Chondrocyte (in vitro differentiated cells): Measurements from ENCODE around the gene ECHDC3. TPM values are rescaled to one million over a fixed set of nuclear protein-coding genes. Genes with fewer than 3 reads are reported as not detected.

ENCODE experiments used
- DNase-seq: peaks from one replicate; pipeline ENCODE4 v3.0.0; 2021; ENCODE audit warnings: mixed read lengths, low spot score
- H3K27ac Mint-ChIP-seq: one replicate; pipeline ENCODE4 v1.8.0; 2021; ENCODE audit warnings: mild to moderate bottlenecking, moderate library complexity, mixed read lengths; ENCODE audit not compliant: unreplicated experiment
- H3K27me3 Mint-ChIP-seq: 2 replicates; pipeline ENCODE4 v1.8.0; 2021; ENCODE audit warnings: low read depth, mixed read lengths
- H3K36me3 Mint-ChIP-seq: 2 replicates; pipeline ENCODE4 v1.8.0; 2021; ENCODE audit warnings: low read depth, mixed read lengths
- H3K4me1 Mint-ChIP-seq: 2 replicates; pipeline ENCODE4 v1.8.0; 2021; ENCODE audit warnings: low read depth, mild to moderate bottlenecking, mixed read lengths
- H3K4me3 Mint-ChIP-seq: one replicate; pipeline ENCODE4 v1.8.0; 2021; ENCODE audit warnings: mild to moderate bottlenecking, moderate library complexity, mixed read lengths; ENCODE audit not compliant: unreplicated experiment
- H3K9me3 Mint-ChIP-seq: 2 replicates; pipeline ENCODE4 v1.8.0; 2021; ENCODE audit warnings: low read depth, mixed read lengths
- total RNA-seq: library from RNA; stranded (reverse); gene quantifications from 3 replicates; pipeline ENCODE4 v1.2.1, GENCODE V29; 2021
- TF ChIP-seq, protein P1 (sequence below): fragments of 200-600 bp; sonication (generic); IDR thresholded peaks from 2 replicates; pipeline ENCODE4 v1.5.0; 2021; ENCODE audit warnings: antibody characterized with exemption, mild to moderate bottlenecking, moderate library complexity

The ECHDC3 gene
- total RNA-seq, 1 donor from 2014 or later, result 5.7 TPM

DNA sequence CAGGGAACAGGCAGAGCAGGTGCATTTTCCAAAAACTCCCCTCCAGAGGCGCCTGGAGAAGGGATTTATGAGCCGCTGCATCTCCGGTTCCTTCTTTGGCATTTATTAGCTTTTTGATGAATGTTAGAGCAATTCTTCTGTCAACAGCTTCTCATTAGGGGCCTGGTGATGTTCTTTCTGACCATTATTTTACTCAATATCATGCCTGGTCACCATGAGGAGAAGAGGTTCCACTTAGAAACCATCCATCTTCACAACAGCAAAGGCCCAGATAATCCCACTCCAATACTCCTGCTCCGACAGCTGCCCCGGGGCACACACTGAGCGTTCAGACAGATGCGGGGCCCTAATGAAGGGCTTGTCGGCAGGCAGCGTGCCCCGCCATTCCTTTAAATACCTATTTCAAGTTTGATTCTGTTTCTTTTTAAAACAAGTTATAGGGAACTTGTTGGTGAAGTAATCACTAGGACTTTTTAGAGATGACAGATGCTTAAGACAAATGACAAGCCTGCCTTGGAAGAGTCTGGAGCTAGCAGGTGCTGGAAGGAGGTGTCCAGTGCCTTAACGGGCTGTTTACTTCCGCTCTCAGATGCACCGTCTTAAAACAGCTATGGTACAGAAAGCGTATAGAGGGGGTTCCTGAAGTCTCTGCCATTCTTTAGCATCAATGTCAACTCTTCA is 31.7 kb downstream of the ECHDC3 start:
- no peak overlapping the region for H3K27ac Mint-ChIP-seq
- no peaks in the 10 kb centered on the region for H3K9me3 Mint-ChIP-seq
- H3K36me3 Mint-ChIP-seq, result no peaks in the 10 kb centered on the region
- no peaks in the 10 kb centered on the region for H3K4me1 Mint-ChIP-seq
- H3K27me3 Mint-ChIP-seq, result peaks cover 8% of the 10 kb centered on the region
- TF ChIP-seq, protein P1, sequence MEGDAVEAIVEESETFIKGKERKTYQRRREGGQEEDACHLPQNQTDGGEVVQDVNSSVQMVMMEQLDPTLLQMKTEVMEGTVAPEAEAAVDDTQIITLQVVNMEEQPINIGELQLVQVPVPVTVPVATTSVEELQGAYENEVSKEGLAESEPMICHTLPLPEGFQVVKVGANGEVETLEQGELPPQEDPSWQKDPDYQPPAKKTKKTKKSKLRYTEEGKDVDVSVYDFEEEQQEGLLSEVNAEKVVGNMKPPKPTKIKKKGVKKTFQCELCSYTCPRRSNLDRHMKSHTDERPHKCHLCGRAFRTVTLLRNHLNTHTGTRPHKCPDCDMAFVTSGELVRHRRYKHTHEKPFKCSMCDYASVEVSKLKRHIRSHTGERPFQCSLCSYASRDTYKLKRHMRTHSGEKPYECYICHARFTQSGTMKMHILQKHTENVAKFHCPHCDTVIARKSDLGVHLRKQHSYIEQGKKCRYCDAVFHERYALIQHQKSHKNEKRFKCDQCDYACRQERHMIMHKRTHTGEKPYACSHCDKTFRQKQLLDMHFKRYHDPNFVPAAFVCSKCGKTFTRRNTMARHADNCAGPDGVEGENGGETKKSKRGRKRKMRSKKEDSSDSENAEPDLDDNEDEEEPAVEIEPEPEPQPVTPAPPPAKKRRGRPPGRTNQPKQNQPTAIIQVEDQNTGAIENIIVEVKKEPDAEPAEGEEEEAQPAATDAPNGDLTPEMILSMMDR, result no peak
- DNase-seq, result no peak
- H3K4me3 Mint-ChIP-seq, result no peak overlapping the region

GRCh38 chr10:11775412-11775811 is 33.2 kb downstream of the ECHDC3 start:
- Mint-ChIP-seq H3K9me3 (no peaks in the 10 kb centered on the region), H3K36me3 (no peaks in the 10 kb centered on the region), H3K4me1 (no peaks in the 10 kb centered on the region), H3K27me3 (peaks cover 8% of the 10 kb centered on the region), H3K27ac (no peak overlapping the region), H3K4me3 (no peak overlapping the region)
- no peak for DNase-seq
- TF ChIP-seq, protein P1, result no peak

DNA sequence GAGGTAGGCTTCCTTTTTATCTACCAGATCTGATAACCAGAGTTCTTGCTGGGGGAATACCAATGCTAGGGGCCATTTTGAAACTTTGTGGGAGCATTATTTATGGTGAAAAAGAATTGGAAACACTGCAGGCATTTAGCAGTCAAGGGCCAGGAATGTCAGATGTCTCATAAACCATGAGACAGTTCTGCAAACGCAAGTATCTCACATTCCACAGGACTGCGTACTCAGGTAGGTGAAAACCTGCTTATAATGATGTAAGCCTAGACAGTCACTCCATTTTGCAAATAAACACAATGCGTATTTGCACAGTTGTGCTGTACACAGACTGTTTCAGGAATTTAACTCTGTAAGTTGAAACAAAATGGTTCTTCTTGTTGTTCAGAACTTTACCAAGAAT is 33.9 kb downstream of the ECHDC3 start:
- TF ChIP-seq, protein P1, result no peak
- DNase-seq, result no peak

DNA sequence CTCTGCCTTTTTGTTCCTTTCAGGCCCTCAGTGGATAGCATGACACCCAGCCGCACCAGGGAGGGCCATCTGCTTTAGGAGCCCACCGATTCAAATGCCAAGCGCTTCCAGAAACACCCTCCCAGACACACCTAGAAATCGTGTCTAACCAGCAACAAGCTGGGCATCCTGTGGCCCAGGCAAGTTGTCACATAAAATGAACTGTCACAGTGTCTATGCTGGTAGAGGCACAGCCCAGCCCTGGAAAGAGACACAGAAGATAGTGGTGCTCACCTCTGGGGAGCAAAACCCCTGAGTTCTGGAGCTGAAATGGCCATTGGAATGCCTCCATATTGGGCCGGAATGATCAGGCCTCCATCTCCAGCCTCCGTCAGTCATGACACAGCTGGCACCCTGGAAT is 38.9 kb downstream of the ECHDC3 start:
- Mint-ChIP-seq H3K9me3 (no peaks in the 10 kb centered on the region), H3K27me3 (peaks cover 3% of the 10 kb centered on the region), H3K4me1 (peaks cover 5% of the 10 kb centered on the region), H3K36me3 (no peaks in the 10 kb centered on the region), H3K4me3 (no peak overlapping the region), H3K27ac (no peak overlapping the region)
- TF ChIP-seq, protein P1, result no peak
- no peak for DNase-seq

More for the DNA sequence above, 33.9 kb downstream of the ECHDC3 start:
- H3K9me3 Mint-ChIP-seq, result no peaks in the 10 kb centered on the region
- H3K36me3 Mint-ChIP-seq, result no peaks in the 10 kb centered on the region
- peaks cover 8% of the 10 kb centered on the region for H3K27me3 Mint-ChIP-seq
- no peaks in the 10 kb centered on the region for H3K4me1 Mint-ChIP-seq
- no peak overlapping the region for H3K27ac Mint-ChIP-seq
- no peak overlapping the region for H3K4me3 Mint-ChIP-seq

- H3K9me3 Mint-ChIP-seq, result no peaks in the 10 kb centered on the region
- no peak for DNase-seq
- H3K4me3 Mint-ChIP-seq, result no peak overlapping the region
- H3K36me3 Mint-ChIP-seq, result no peaks in the 10 kb centered on the region
- TF ChIP-seq, protein P1, result peak; percentile 87
- H3K4me1 Mint-ChIP-seq, result peaks cover 5% of the 10 kb centered on the region
- H3K27me3 Mint-ChIP-seq, result peaks cover 5% of the 10 kb centered on the region
- no peak overlapping the region for H3K27ac Mint-ChIP-seq
Observed at GRCh38 chr10:11782793-11783557, 40.8 kb downstream of the ECHDC3 start.
